ENCODE data around the gene PPP1R1A.

Gene PPP1R1A

DNA sequence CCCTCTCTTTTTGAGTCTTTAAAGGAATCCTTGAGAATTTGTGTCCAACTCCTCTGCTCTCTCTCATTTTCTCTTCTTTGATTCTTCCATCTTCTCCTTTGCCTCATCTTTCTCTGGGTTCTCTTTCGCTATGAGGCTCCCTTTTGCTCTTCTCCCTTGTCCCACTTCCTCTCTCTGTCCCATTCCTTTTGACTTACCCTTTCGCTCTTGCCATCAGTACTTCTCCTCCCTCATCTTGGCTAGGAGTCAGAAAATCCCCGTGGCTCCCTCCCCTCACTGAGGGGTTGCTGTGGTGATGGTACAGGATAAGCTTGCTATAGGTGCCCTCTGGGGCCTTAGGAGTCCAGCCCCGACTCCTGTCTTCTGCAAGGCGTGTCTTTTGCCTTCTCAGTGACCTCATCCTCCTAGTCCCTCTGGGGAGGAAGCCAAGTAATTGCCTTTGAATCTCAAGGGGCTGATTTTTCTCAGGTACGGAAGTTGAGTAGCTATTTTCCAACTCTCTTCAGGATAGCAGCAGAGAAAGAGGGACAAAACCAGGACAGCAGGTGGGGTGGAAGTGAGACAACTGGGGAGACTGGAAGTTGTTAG lies 32.7 kb downstream of the PPP1R1A start:
- TF ChIP-seq, protein P1, sequence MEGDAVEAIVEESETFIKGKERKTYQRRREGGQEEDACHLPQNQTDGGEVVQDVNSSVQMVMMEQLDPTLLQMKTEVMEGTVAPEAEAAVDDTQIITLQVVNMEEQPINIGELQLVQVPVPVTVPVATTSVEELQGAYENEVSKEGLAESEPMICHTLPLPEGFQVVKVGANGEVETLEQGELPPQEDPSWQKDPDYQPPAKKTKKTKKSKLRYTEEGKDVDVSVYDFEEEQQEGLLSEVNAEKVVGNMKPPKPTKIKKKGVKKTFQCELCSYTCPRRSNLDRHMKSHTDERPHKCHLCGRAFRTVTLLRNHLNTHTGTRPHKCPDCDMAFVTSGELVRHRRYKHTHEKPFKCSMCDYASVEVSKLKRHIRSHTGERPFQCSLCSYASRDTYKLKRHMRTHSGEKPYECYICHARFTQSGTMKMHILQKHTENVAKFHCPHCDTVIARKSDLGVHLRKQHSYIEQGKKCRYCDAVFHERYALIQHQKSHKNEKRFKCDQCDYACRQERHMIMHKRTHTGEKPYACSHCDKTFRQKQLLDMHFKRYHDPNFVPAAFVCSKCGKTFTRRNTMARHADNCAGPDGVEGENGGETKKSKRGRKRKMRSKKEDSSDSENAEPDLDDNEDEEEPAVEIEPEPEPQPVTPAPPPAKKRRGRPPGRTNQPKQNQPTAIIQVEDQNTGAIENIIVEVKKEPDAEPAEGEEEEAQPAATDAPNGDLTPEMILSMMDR (conservative IDR thresholded peaks at IDR 0.05) = no peak
- H3K27ac ChIP-seq = no peak overlapping the region

DNA sequence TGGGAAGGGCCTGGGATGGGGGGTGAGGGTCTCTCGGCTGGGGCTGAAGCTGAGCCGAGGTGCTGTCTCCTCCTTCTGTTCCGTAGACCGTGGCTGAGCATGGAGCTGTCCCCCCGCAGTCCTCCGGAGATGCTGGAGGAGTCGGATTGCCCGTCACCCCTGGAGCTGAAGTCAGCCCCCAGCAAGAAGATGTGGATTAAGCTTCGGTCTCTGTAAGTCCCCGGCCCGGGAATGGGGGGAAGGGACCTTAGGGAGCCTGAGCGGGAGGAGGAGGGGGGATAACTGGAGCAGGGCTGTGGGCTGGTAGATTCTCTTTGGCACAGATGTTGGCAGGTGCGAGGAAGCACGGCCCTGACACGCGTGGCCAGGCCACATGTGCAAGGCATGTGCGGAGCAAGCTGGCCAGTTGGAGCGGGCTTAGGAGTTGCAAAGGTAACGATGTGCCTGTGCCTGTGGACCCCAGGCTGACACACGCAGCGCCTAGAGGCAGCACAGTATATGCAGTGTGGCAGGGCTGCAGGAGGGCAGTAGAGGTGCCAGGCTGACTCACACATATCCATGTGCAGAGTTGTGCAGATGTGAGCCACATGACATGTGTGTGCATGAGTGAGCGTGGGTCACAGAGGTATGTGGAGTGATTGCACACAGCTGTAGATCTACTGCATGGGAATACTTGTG lies 38.5 kb downstream of the PPP1R1A start:
- TF ChIP-seq, protein P1 (conservative IDR thresholded peaks at IDR 0.05) = no peak
- peak overlapping the region; percentile 62 for H3K27ac ChIP-seq

- H3K27ac ChIP-seq = no peak overlapping the region
- TF ChIP-seq, protein P1 (conservative IDR thresholded peaks at IDR 0.05) = no peak
These were observed 41.9 kb downstream of the PPP1R1A start for GRCh38 chr12:54546511-54546910.

DNA sequence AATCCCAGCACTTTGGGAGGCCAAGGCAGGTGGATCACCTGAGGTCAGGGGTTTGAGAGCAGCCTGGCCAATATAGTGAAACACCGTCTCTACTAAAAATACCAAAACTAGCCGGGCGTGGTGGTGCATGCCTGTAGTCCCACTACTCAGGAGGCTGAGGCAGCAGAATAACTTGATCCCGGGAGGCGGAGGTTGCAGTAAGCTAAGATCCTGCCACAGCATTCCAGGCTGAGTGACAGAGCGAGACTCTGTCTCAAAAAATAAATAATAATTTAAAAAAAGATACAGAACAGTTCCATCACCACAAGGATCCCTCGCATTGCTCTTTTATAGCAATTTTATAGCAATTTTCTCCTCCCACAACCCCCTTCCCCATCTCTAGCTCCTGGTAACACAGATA lies 43.7 kb downstream of the PPP1R1A start:
- TF ChIP-seq, protein P1 (conservative IDR thresholded peaks at IDR 0.05) = no peak
- no peak overlapping the region for H3K27ac ChIP-seq

- H3K27ac ChIP-seq = no peak overlapping the region
- TF ChIP-seq, protein P1 (conservative IDR thresholded peaks at IDR 0.05) = no peak
These were observed 44.9 kb downstream of the PPP1R1A start for GRCh38 chr12:54543526-54543925.

GRCh38 chr12:54541751-54542290 lies 46.6 kb downstream of the PPP1R1A start:
- H3K27ac ChIP-seq = no peak overlapping the region
- TF ChIP-seq, protein P1 (conservative IDR thresholded peaks at IDR 0.05) = no peak

- no peak overlapping the region for H3K27ac ChIP-seq
- TF ChIP-seq, protein P1 (conservative IDR thresholded peaks at IDR 0.05) = no peak
These were observed 50.2 kb downstream of the PPP1R1A start for GRCh38 chr12:54538136-54538700.

All from VCaP (cell line).